Nucleus accumbens (tissue), 56 donors: ENCODE measurements around the gene SH2D4B.
"Not testable (repeated sequence)": the region's sequence is repeated elsewhere in the genome, so short reads cannot be mapped to it uniquely, and the experiment has no call there.

ENCODE experiments used
- DNase-seq, 56 donors: peaks; one replicate each; lab custom pipeline; 2025; lab: John Stamatoyannopoulos, UW

The SH2D4B gene

GRCh38 chr10:80540981-80541750 is 3.5 kb downstream of the SH2D4B start:
- no peak for DNase-seq

DNA sequence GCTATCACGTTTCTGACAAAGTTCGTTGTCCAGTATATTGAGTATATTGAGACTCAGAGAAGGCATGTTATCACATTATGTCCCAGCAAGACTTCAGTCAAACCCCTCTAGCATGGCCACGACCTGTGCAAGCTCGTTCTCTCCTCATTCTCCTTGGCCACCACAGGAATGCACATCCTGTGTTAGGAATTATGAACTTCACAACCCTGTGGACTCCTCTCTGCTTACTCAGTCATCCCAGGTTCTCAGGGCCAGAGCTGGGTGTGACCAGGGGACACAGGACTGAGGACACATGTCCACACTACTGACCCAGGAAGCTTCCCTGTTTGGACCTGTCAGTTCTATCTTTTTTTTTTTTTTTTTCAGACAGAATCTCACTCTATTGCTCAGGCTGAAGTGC is 4.4 kb downstream of the SH2D4B start:
- DNase-seq: no peak

GRCh38 chr10:80542652-80543318 is 5.1 kb downstream of the SH2D4B start:
- DNase-seq: no peak

- DNase-seq: not testable (repeated sequence)
Measured at GRCh38 chr10:80543319-80543672, 5.6 kb downstream of the SH2D4B start.

- no peak for DNase-seq
Measured at GRCh38 chr10:80544316-80544953, 6.7 kb downstream of the SH2D4B start.

GRCh38 chr10:80545258-80545881 is 7.7 kb downstream of the SH2D4B start:
- no peak for DNase-seq

- DNase-seq: no peak
Measured at GRCh38 chr10:80552151-80552646, 14.5 kb downstream of the SH2D4B start.

DNA sequence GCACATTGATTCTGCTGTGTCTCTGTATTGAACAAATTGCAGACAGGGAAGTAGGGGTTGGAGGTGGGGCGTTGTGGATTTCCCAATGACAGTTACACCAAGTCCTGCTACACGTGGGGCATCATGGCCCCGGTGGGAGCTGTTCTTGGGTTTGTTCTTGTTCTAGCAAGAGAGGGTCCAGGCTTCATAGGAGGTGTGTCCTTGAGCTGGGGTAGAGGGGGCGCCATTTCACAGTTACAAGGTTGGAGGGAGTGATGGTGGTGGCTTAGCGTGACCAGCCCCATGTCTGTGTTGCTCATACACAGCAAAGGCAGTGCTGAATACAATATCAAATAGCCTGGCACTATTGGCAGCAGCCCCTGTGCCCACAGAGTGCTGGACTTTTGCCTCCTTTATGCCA is 15.7 kb downstream of the SH2D4B start:
- no peak for DNase-seq

DNA sequence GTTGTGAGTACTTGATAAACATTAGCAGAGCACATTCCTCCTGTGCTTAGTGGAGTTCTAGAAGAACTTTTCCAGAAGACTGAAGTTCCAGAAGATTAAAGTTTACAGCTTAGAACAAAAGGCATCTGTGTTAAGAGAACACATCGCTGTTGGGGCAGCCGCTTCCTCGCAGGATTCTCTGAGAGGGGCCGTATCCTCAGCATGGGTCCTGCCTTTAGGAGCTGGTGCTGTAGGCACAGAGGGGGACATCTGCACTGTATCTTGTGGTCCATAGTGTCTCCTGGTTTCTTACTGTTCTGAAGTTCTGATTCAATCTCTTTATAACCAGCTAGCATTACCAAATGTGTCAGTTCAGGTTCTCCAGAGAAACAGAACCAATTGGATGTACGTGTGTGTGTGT is 16.3 kb downstream of the SH2D4B start:
- no peak for DNase-seq

- DNase-seq: no peak
Measured at GRCh38 chr10:80555415-80555814, 17.7 kb downstream of the SH2D4B start.

GRCh38 chr10:80561950-80562349 is 24.2 kb downstream of the SH2D4B start:
- DNase-seq: no peak

- no peak for DNase-seq
Measured at GRCh38 chr10:80567292-80567691, 29.6 kb downstream of the SH2D4B start.

DNA sequence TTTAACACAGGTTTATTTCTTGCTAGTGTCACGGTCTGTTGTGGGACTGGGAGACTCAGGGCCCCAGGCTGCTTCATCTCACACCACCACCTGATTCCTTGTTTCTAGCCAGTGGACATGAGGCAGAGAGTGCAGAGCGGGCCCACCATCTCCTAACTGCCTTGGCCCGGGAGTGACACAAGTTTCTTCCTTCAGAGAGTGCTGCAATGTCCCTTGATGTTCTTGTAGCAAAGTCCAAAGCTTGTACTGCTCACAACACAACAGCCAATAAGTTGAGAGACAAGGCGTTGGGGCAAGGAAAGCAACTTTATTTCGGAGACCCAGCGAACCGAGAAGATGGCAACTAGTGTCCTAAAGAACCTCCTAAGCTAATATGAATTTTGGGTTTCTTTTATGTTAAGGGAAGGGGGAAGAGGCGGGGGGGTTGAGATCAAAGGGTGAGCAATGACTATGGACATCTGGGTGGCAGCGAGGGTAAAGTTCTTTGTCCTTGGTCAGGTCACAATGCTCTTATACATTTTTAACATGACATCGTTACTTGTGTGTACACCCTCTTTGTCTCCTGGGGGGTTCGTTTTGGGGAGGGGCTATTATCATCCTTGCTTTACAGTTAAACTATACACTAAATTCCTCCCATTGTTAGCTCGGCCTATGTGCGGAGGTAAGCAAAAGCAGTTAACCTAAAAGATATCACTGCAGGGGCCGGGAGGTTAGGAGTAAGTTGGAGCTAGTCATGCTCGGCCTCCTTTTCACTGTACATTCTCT is 31.6 kb downstream of the SH2D4B start:
- no peak for DNase-seq

GRCh38 chr10:80571352-80571751 is 33.6 kb downstream of the SH2D4B start:
- DNase-seq: no peak

DNA sequence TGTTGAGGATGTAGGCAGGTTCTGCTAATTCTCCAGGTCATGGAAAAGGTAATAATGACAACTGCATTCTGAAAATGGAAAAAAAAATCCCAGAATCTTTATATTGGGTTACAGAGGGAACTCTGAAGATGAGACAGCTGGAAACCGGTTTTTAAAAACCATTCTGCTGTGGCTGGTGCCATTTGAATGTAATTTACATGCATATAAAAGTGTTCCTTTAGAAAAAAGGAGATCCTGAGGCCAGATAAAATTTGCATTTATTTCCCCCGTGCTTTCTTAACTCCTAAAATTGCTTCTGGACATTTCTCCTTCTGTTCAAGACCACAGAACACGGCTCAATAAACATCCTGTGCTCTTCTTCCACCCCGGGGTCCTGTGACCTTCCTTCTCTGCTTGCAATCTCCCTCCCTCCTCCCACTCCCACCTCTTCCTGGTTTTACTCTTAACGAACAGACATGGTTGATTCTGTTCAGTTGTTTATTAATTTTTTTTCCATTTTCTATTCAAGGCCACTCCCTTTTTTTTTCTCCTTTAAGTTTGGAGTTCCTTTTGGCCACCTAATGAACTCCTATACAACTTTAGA is 41.6 kb downstream of the SH2D4B start:
- DNase-seq: no peak

GRCh38 chr10:80579849-80580637 is 42.3 kb downstream of the SH2D4B start:
- DNase-seq: no peak

DNA sequence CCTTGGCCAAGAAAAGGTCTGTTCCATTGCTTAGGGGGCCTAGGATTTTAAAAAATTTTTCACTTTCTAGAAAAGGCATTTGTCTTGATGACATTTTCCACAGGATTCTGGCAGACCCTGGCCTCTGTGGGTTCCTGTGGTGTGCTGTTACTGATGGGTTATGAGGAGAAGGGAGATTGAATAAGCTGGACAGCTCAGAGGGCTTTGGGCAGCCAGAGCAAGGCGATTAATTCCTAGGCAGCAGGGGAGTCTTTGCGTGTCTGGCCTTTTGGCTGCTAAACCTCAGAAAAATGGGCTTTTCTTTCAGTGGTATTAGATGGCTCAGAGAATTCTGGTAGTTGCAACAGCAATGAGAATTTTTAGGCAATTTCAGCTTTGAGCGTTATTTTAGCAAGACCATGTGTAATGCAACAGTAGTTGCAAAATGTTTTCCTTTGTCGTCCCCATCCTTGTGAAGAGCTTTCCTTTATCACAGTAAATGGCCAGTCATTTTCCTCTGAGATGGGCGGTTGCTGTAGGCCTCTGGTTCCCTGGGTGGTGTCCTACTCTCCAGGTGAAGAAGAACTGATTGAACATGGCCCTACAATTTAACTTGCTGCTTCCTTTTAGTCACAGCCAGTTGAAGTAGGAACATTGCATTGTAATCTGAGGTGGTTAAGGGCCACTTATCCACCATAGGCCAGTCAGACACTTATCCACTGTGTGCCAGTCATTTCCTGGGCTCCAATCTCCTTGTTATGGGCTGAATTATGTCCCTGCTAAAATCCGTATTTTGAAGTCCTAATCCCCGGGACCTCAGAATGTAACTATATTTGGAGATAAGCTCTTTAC is 43.2 kb downstream of the SH2D4B start:
- no peak for DNase-seq

- no peak for DNase-seq
Measured at GRCh38 chr10:80581469-80581835, 43.8 kb downstream of the SH2D4B start.
